DOHH2 (cell line): ENCODE results near the gene CRYBG1.

ENCODE experiments used
- H3F3A ChIP-seq: fragments of 200-600 bp; sonication (generic), shearing (Covaris generic); 2 replicates; pipeline ENCODE4 v1.6.0; 2016; ENCODE audit warnings: antibody characterized with exemption, mild to moderate bottlenecking; ENCODE audit not compliant: control insufficient read depth, insufficient read depth
- H3K27ac ChIP-seq: fragments of 200-600 bp; sonication (generic); 2 replicates; pipeline ENCODE4 v1.5.1; 2014; ENCODE audit warnings: low read depth, mild to moderate bottlenecking, low read length, moderate library complexity
- H3K27me3 ChIP-seq: fragments of 200-600 bp; sonication (generic); 2 replicates; pipeline ENCODE4 v1.6.1; 2014; ENCODE audit warnings: mild to moderate bottlenecking, low read length, mixed read lengths; ENCODE audit not compliant: control insufficient read depth
- H3K36me3 ChIP-seq: fragments of 200-600 bp; sonication (generic); 2 replicates; pipeline ENCODE4 v1.6.1; 2014; ENCODE audit warnings: mild to moderate bottlenecking, low read length, moderate library complexity, mixed read lengths; ENCODE audit not compliant: control insufficient read depth
- H3K4me1 ChIP-seq: fragments of 200-600 bp; sonication (generic); 2 replicates; pipeline ENCODE4 v1.6.1; 2014; ENCODE audit warnings: mild to moderate bottlenecking, low read length, mixed read lengths; ENCODE audit not compliant: control insufficient read depth
- H3K4me2 ChIP-seq: fragments of 200-600 bp; sonication (generic); 2 replicates; pipeline ENCODE4 v1.6.0; 2014; ENCODE audit warnings: mild to moderate bottlenecking, low read length, moderate library complexity
- H3K4me3 ChIP-seq: fragments of 200-600 bp; sonication (generic); 2 replicates; pipeline ENCODE4 v1.5.1; 2014; ENCODE audit warnings: mild to moderate bottlenecking, low read length, mixed read lengths
- H3K79me2 ChIP-seq: fragments of 200-600 bp; sonication (generic); 2 replicates; pipeline ENCODE4 v1.6.1; 2014; ENCODE audit warnings: mild to moderate bottlenecking, low read length, mixed read lengths; ENCODE audit not compliant: control insufficient read depth
- H3K9me2 ChIP-seq: fragments of 200-600 bp; sonication (generic); replicated peaks from 2 replicates; pipeline ENCODE4 v1.6.1; 2014; ENCODE audit warnings: mild to moderate bottlenecking, low read length, mixed read lengths; ENCODE audit not compliant: control insufficient read depth
- H3K9me3 ChIP-seq: fragments of 200-600 bp; sonication (generic); 2 replicates; pipeline ENCODE4 v1.6.1; 2014; ENCODE audit warnings: antibody characterized with exemption, low read length, mixed read lengths; ENCODE audit not compliant: control insufficient read depth, insufficient read depth
- H4K20me1 ChIP-seq: fragments of 200-600 bp; sonication (generic); 2 replicates; pipeline ENCODE4 v1.6.0; 2014; ENCODE audit warnings: low read depth, mild to moderate bottlenecking, antibody characterized with exemption, low read length, moderate library complexity; ENCODE audit not compliant: control insufficient read depth, insufficient read depth
- EZH2phosphoT487 ChIP-seq: fragments of 200-600 bp; sonication (generic); IDR thresholded peaks from 2 replicates; pipeline ENCODE4 v1.6.1; 2017; ENCODE audit warnings: borderline replicate concordance, mild to moderate bottlenecking, antibody characterized with exemption, low read length, moderate library complexity, mixed read lengths
- TF ChIP-seq, protein P1 (sequence below): fragments of 200-600 bp; sonication (generic); IDR thresholded peaks from one replicate; pipeline ENCODE4 v1.5.1; 2014; ENCODE audit warnings: antibody characterized with exemption, mild to moderate bottlenecking, low read depth, low read length; ENCODE audit not compliant: poor library complexity, severe bottlenecking

Gene CRYBG1

DNA sequence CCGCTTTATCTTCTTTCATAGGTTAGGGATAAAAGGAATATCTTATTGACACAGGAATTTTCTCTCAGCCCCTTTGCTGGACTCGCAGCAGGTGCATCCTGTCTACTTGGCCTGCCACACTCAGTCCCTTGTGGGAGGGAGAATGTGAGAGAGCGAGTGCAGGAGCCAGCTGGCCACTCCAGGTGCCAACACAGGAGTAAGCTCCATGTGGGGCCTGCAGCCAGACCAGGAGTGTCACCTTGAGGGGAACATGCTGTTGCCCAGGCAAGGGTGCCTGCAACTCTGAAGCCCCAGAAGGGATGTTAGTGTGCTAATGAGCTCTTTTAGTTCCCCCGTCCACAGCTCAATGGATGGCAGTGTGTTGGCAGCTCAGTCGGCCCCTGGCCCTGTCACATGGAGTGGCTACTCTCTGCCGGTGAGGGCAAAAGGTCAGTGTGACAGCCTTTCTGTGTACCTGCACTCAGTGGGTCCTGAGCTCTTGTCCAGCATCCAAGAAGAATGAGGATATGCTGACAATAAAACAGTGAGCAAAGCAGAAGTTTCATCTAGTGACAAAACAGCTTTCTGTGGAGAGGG lies 57.1 kb downstream of the CRYBG1 start:
- Histone ChIP-seq H3K9me2 (no peaks in the 10 kb centered on the region), H3F3A (no peaks in the 10 kb centered on the region), H3K79me2 (no peaks in the 10 kb centered on the region), H3K27ac (no peak overlapping the region), H3K4me1 (no peaks in the 10 kb centered on the region), H4K20me1 (no peaks in the 10 kb centered on the region), H3K4me3 (no peak overlapping the region), H3K4me2 (no peak overlapping the region), H3K36me3 (no peaks in the 10 kb centered on the region), H3K9me3 (no peaks in the 10 kb centered on the region; the same call in 1 of the 2 replicates), H3K27me3 (peaks cover 20% of the 10 kb centered on the region)
- TF ChIP-seq, protein P1, sequence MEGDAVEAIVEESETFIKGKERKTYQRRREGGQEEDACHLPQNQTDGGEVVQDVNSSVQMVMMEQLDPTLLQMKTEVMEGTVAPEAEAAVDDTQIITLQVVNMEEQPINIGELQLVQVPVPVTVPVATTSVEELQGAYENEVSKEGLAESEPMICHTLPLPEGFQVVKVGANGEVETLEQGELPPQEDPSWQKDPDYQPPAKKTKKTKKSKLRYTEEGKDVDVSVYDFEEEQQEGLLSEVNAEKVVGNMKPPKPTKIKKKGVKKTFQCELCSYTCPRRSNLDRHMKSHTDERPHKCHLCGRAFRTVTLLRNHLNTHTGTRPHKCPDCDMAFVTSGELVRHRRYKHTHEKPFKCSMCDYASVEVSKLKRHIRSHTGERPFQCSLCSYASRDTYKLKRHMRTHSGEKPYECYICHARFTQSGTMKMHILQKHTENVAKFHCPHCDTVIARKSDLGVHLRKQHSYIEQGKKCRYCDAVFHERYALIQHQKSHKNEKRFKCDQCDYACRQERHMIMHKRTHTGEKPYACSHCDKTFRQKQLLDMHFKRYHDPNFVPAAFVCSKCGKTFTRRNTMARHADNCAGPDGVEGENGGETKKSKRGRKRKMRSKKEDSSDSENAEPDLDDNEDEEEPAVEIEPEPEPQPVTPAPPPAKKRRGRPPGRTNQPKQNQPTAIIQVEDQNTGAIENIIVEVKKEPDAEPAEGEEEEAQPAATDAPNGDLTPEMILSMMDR = no peak
- no peak for TF ChIP-seq EZH2phosphoT487

DNA sequence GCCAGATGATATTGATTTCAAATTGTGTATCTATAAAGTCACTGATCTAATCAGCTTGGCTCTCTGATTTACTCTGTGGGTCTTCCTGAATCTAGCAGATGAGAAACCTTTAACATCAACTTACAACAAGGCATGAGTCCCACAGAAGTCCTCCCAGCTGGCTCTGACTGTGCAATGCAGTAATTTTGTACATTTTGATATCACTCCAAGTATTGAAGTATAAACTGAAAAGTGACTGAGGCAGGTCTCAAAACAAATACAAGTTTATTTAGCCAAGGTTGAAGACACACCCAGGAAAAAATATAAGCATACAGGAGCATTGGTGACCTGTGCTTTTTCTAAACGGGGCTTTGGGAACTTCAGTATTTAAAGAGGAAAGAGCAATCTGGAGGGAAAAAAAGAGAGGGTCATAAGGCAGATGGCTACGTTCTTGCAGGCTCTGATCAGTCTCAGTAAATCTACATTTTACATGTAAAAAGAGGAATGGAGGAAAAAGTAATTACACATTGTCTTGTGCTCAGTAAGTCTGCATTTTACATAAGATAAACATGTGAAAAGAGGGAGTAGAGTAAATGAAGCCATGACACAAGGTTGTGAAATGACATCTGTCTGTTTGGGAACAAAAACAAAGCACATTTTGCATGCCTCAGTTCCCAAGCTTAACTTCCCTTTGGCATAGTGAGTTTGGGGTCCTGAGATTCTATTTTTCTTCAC lies 59.5 kb downstream of the CRYBG1 start:
- Histone ChIP-seq H3K4me3 (no peak overlapping the region), H3K9me3 (no peaks in the 10 kb centered on the region; the same call in 1 of the 2 replicates), H3K27ac (no peak overlapping the region), H3K27me3 (peaks cover 10% of the 10 kb centered on the region), H3K79me2 (no peaks in the 10 kb centered on the region), H3F3A (no peaks in the 10 kb centered on the region), H3K4me2 (no peak overlapping the region), H4K20me1 (no peaks in the 10 kb centered on the region), H3K9me2 (no peaks in the 10 kb centered on the region), H3K4me1 (no peaks in the 10 kb centered on the region), H3K36me3 (no peaks in the 10 kb centered on the region)
- TF ChIP-seq, protein P1 = no peak
- TF ChIP-seq EZH2phosphoT487 = no peak

DNA sequence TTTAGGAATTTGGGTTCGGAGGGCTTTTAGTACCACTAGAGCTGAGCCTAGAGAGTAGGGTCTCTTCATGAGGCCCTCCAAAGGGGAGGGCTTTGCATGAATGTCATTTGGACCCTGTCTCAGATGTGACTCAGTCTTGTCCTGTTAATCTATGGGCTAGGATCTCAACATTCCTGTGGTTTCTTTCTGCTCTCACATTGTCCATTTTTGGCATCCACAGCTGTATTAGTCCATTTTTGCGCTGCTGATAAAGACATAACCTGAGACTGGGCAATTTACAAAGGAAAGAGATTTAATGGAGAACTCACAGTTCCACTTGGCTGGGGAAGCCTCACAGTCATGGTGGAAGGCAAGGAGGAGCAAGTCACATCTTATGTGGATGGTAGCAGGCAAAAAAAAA lies 61.0 kb downstream of the CRYBG1 start:
- TF ChIP-seq, protein P1 = no peak
- no peak for TF ChIP-seq EZH2phosphoT487
- Histone ChIP-seq H3K36me3 (no peaks in the 10 kb centered on the region), H4K20me1 (no peaks in the 10 kb centered on the region), H3K9me3 (no peaks in the 10 kb centered on the region; the same call in 1 of the 2 replicates), H3K27me3 (peaks cover 4% of the 10 kb centered on the region), H3K9me2 (no peaks in the 10 kb centered on the region), H3K4me3 (no peak overlapping the region), H3K79me2 (no peaks in the 10 kb centered on the region), H3F3A (no peaks in the 10 kb centered on the region), H3K4me1 (no peaks in the 10 kb centered on the region), H3K4me2 (no peak overlapping the region), H3K27ac (no peak overlapping the region)
